Tibial artery (tissue), 4 donors: ENCODE results near the gene ERICH3.

Experiments used
- DNase-seq, 2 donors: peaks; one replicate each; pipeline ENCODE4 v3.0.0-alpha.2; 2019
- H3K27ac ChIP-seq, 2 donors: fragments of 200-600 bp; sonication (generic) in 1 of 2; 1 replicate in 1 of 2; 2 replicates in 1 of 2; pipeline ENCODE4 v1.5.1; 2018 to 2019; ENCODE audit warnings: mild to moderate bottlenecking in 1 of 2
- H3K27me3 ChIP-seq, 2 donors: fragments of 200-600 bp; sonication (generic) in 1 of 2; one replicate each; pipeline versions ENCODE4 v1.5.1 to v1.6.0; 2016 to 2019
- H3K36me3 ChIP-seq, 3 donors: fragments of 200-600 bp; sonication (generic) in 2 of 3; one replicate each; pipeline ENCODE4 v1.5.1; 2016 to 2019; ENCODE audit warnings: mild to moderate bottlenecking in 2 of 3
- H3K4me1 ChIP-seq, 4 donors: fragments of 200-600 bp; sonication (generic) in 2 of 4; 1 replicate in 3 of 4; 2 replicates in 1 of 4; pipeline ENCODE4 v1.5.1; 2016 to 2019
- H3K4me3 ChIP-seq, 2 donors: fragments of 200-600 bp; sonication (generic) in 1 of 2; 1 replicate in 1 of 2; 2 replicates in 1 of 2; pipeline ENCODE4 v1.5.1; 2018 to 2019; ENCODE audit warnings: mild to moderate bottlenecking in 2 of 2
- H3K9me3 ChIP-seq, 3 donors: fragments of 200-600 bp; sonication (generic) in 1 of 3; one replicate each; pipeline ENCODE4 v1.5.1; 2016 to 2019
- intact Hi-C: fragments of 100-400 bp; cut with DNase I; formaldehyde crosslinking; loops from one replicate; pipeline ENCODE4 v1.15.0; 2023; ENCODE audit warnings: low total_unique reads
- TF ChIP-seq, protein P1 (sequence below), 2 experiments: fragments of 200-600 bp in 1 of 2; fragments of 450-650 bp in 1 of 2; IDR thresholded peaks; one replicate each; pipeline ENCODE4 v1.5.1; 2017 to 2019; ENCODE audit warnings: antibody characterized with exemption in 2 of 2, mild to moderate bottlenecking in 1 of 2, moderate library complexity in 1 of 2

Gene ERICH3

GRCh38 chr1:74684301-74684700, 10.7 kb upstream of the ERICH3 start:
- no peaks in the 10 kb centered on the region for H3K27me3 ChIP-seq
- no peak overlapping the region for H3K4me3 ChIP-seq
- H3K27ac ChIP-seq: no peak overlapping the region
- TF ChIP-seq, protein P1, sequence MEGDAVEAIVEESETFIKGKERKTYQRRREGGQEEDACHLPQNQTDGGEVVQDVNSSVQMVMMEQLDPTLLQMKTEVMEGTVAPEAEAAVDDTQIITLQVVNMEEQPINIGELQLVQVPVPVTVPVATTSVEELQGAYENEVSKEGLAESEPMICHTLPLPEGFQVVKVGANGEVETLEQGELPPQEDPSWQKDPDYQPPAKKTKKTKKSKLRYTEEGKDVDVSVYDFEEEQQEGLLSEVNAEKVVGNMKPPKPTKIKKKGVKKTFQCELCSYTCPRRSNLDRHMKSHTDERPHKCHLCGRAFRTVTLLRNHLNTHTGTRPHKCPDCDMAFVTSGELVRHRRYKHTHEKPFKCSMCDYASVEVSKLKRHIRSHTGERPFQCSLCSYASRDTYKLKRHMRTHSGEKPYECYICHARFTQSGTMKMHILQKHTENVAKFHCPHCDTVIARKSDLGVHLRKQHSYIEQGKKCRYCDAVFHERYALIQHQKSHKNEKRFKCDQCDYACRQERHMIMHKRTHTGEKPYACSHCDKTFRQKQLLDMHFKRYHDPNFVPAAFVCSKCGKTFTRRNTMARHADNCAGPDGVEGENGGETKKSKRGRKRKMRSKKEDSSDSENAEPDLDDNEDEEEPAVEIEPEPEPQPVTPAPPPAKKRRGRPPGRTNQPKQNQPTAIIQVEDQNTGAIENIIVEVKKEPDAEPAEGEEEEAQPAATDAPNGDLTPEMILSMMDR (IDR thresholded peaks at IDR 0.05): no peak
- intact Hi-C loops: no loop called here
- H3K9me3 ChIP-seq: no peaks in the 10 kb centered on the region
- no peaks in the 10 kb centered on the region for H3K36me3 ChIP-seq
- no peak for DNase-seq
- no peaks in the 10 kb centered on the region for H3K4me1 ChIP-seq

GRCh38 chr1:74683656-74684055, 10.1 kb upstream of the ERICH3 start:
- DNase-seq: no peak
- Histone ChIP-seq H3K36me3 (no peaks in the 10 kb centered on the region), H3K27me3 (no peaks in the 10 kb centered on the region), H3K4me1 (no peaks in the 10 kb centered on the region), H3K27ac (no peak overlapping the region), H3K9me3 (no peaks in the 10 kb centered on the region), H3K4me3 (no peak overlapping the region)
- TF ChIP-seq, protein P1 (IDR thresholded peaks at IDR 0.05): no peak
- intact Hi-C loops: no loop called here

- Histone ChIP-seq H3K9me3 (no peaks in the 10 kb centered on the region), H3K4me3 (no peak overlapping the region), H3K27me3 (no peaks in the 10 kb centered on the region), H3K36me3 (no peaks in the 10 kb centered on the region), H3K4me1 (no peaks in the 10 kb centered on the region), H3K27ac (no peak overlapping the region)
- intact Hi-C loops: no loop called here
- no peak for DNase-seq
- TF ChIP-seq, protein P1 (IDR thresholded peaks at IDR 0.05): no peak
Measured at GRCh38 chr1:74681851-74682250, 8.3 kb upstream of the ERICH3 start.

GRCh38 chr1:74681449-74681848, 7.9 kb upstream of the ERICH3 start:
- Histone ChIP-seq H3K4me1 (no peaks in the 10 kb centered on the region), H3K36me3 (no peaks in the 10 kb centered on the region), H3K27me3 (no peaks in the 10 kb centered on the region), H3K27ac (no peak overlapping the region), H3K4me3 (no peak overlapping the region), H3K9me3 (no peaks in the 10 kb centered on the region)
- TF ChIP-seq, protein P1 (IDR thresholded peaks at IDR 0.05): no peak
- DNase-seq: no peak
- intact Hi-C loops: no loop called here

GRCh38 chr1:74681001-74681400, 7.4 kb upstream of the ERICH3 start:
- DNase-seq: no peak
- Histone ChIP-seq H3K36me3 (no peaks in the 10 kb centered on the region), H3K27ac (no peak overlapping the region), H3K9me3 (no peaks in the 10 kb centered on the region), H3K4me3 (no peak overlapping the region), H3K4me1 (no peaks in the 10 kb centered on the region), H3K27me3 (no peaks in the 10 kb centered on the region)
- TF ChIP-seq, protein P1 (IDR thresholded peaks at IDR 0.05): no peak
- intact Hi-C loops: no loop called here

- no peak overlapping the region for H3K4me3 ChIP-seq
- no peak for DNase-seq
- H3K36me3 ChIP-seq: no peaks in the 10 kb centered on the region
- intact Hi-C loops: no loop called here
- TF ChIP-seq, protein P1 (IDR thresholded peaks at IDR 0.05): no peak
- no peak overlapping the region for H3K27ac ChIP-seq
- H3K9me3 ChIP-seq: no peaks in the 10 kb centered on the region
- no peaks in the 10 kb centered on the region for H3K4me1 ChIP-seq
- no peaks in the 10 kb centered on the region for H3K27me3 ChIP-seq
Measured at GRCh38 chr1:74679811-74680210, 6.2 kb upstream of the ERICH3 start.
